Neural crest cell (in vitro differentiated cells): ENCODE results near the gene ZNF143. TPM values are rescaled to one million over a fixed set of nuclear protein-coding genes. Genes with fewer than 3 reads are reported as not detected.
"Not testable (repeated sequence)": the region's sequence is repeated elsewhere in the genome, so short reads cannot be mapped to it uniquely, and the experiment has no call there.

ENCODE experiments used
- DNase-seq: peaks from one replicate; pipeline ENCODE4 v3.0.0; 2021; ENCODE audit warnings: low read depth, mixed read lengths, low spot score
- H3K27ac Mint-ChIP-seq: one replicate; pipeline ENCODE4 v1.8.0; 2021; ENCODE audit warnings: mild to moderate bottlenecking, mixed read lengths; ENCODE audit not compliant: unreplicated experiment
- H3K27me3 Mint-ChIP-seq: 2 replicates; pipeline ENCODE4 v1.8.0; 2021; ENCODE audit warnings: low read depth, mild to moderate bottlenecking, mixed read lengths
- H3K36me3 Mint-ChIP-seq: 2 replicates; pipeline ENCODE4 v1.8.0; 2021; ENCODE audit warnings: low read depth, mild to moderate bottlenecking, mixed read lengths
- H3K4me1 Mint-ChIP-seq: 2 replicates; pipeline ENCODE4 v1.8.0; 2021; ENCODE audit warnings: mixed read lengths
- H3K4me3 Mint-ChIP-seq: one replicate; pipeline ENCODE4 v1.8.0; 2021; ENCODE audit warnings: mild to moderate bottlenecking, mixed read lengths
- H3K9me3 Mint-ChIP-seq: 2 replicates; pipeline ENCODE4 v1.8.0; 2021; ENCODE audit warnings: mixed read lengths
- total RNA-seq: library from RNA; stranded (reverse); gene quantifications from 2 replicates; pipeline ENCODE4 v1.2.1, GENCODE V29; 2021
- TF ChIP-seq, protein P1 (sequence below): fragments of 200-600 bp; sonication (generic); conservative IDR thresholded peaks from 2 replicates; pipeline ENCODE4 v1.5.0; 2021; ENCODE audit warnings: antibody characterized with exemption, mild to moderate bottlenecking

ZNF143 gene
- total RNA-seq, 1 donor from 2014 or later, result 39.1 TPM

- TF ChIP-seq, protein P1, sequence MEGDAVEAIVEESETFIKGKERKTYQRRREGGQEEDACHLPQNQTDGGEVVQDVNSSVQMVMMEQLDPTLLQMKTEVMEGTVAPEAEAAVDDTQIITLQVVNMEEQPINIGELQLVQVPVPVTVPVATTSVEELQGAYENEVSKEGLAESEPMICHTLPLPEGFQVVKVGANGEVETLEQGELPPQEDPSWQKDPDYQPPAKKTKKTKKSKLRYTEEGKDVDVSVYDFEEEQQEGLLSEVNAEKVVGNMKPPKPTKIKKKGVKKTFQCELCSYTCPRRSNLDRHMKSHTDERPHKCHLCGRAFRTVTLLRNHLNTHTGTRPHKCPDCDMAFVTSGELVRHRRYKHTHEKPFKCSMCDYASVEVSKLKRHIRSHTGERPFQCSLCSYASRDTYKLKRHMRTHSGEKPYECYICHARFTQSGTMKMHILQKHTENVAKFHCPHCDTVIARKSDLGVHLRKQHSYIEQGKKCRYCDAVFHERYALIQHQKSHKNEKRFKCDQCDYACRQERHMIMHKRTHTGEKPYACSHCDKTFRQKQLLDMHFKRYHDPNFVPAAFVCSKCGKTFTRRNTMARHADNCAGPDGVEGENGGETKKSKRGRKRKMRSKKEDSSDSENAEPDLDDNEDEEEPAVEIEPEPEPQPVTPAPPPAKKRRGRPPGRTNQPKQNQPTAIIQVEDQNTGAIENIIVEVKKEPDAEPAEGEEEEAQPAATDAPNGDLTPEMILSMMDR, result no peak
- H3K36me3 Mint-ChIP-seq, result no peaks in the 10 kb centered on the region
- peak overlapping the region; percentile 4 for H3K27ac Mint-ChIP-seq
- H3K27me3 Mint-ChIP-seq, result no peaks in the 10 kb centered on the region
- peaks cover 27% of the 10 kb centered on the region for H3K4me1 Mint-ChIP-seq
- no peak for DNase-seq
- no peaks in the 10 kb centered on the region for H3K9me3 Mint-ChIP-seq
- no peak overlapping the region for H3K4me3 Mint-ChIP-seq
Observed at GRCh38 chr11:9533736-9534473, 73.1 kb downstream of the ZNF143 start.

DNA sequence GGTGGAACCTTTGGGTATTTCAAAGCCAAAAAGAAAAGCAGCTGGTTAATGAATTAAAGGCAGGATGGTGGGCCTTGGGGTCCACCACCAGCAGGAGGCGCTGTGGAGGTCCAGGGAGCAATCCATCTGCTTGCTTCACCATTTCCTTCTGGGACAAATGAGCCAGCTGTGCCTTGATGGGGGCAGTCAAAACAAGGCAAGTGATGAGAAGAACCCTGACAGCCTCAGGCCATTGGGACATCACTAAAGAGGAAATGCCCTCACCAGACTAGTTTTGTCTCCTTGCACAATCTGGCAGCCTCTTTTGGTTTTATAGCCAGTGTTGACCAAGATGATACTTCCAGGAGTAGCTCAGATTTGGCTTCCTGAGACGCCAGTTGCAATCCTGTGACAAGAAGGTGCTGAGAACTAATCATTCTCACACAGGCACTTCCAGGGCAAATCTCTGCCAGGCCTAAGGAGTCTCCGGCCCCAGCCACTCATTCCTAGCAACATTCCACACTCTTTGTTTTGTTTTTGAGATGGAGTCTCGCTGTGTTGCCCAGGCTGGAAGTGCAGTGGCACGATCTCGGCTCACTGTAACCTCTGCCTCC lies 74.5 kb downstream of the ZNF143 start:
- no peaks in the 10 kb centered on the region for H3K27me3 Mint-ChIP-seq
- no peak overlapping the region for H3K4me3 Mint-ChIP-seq
- H3K27ac Mint-ChIP-seq, result no peak overlapping the region
- H3K36me3 Mint-ChIP-seq, result no peaks in the 10 kb centered on the region
- peaks cover 18% of the 10 kb centered on the region for H3K4me1 Mint-ChIP-seq
- DNase-seq, result peak; percentile 75
- TF ChIP-seq, protein P1, result peak; percentile 85
- no peaks in the 10 kb centered on the region for H3K9me3 Mint-ChIP-seq

GRCh38 chr11:9538548-9538947 lies 77.7 kb downstream of the ZNF143 start:
- peaks cover 3% of the 10 kb centered on the region for H3K36me3 Mint-ChIP-seq
- H3K4me1 Mint-ChIP-seq, result peaks cover 11% of the 10 kb centered on the region
- no peak overlapping the region for H3K4me3 Mint-ChIP-seq
- DNase-seq, result no peak
- H3K27me3 Mint-ChIP-seq, result no peaks in the 10 kb centered on the region
- no peaks in the 10 kb centered on the region for H3K9me3 Mint-ChIP-seq
- no peak overlapping the region for H3K27ac Mint-ChIP-seq
- TF ChIP-seq, protein P1, result no peak

- peaks cover 15% of the 10 kb centered on the region for H3K36me3 Mint-ChIP-seq
- not testable (repeated sequence) for H3K4me1 Mint-ChIP-seq, H3K9me3 Mint-ChIP-seq, H3K27me3 Mint-ChIP-seq, H3K4me3 Mint-ChIP-seq, H3K27ac Mint-ChIP-seq, DNase-seq
Observed at GRCh38 chr11:9549216-9549615, 88.4 kb downstream of the ZNF143 start.

- DNase-seq, result no peak
- peaks cover 9% of the 10 kb centered on the region for H3K36me3 Mint-ChIP-seq
- no peak overlapping the region for H3K27ac Mint-ChIP-seq
- TF ChIP-seq, protein P1, result no peak
- no peak overlapping the region for H3K4me3 Mint-ChIP-seq
- peaks cover 5% of the 10 kb centered on the region for H3K4me1 Mint-ChIP-seq
- H3K9me3 Mint-ChIP-seq, result peaks cover 2% of the 10 kb centered on the region
- H3K27me3 Mint-ChIP-seq, result no peaks in the 10 kb centered on the region
Observed at GRCh38 chr11:9550191-9550628, 89.4 kb downstream of the ZNF143 start.

DNA sequence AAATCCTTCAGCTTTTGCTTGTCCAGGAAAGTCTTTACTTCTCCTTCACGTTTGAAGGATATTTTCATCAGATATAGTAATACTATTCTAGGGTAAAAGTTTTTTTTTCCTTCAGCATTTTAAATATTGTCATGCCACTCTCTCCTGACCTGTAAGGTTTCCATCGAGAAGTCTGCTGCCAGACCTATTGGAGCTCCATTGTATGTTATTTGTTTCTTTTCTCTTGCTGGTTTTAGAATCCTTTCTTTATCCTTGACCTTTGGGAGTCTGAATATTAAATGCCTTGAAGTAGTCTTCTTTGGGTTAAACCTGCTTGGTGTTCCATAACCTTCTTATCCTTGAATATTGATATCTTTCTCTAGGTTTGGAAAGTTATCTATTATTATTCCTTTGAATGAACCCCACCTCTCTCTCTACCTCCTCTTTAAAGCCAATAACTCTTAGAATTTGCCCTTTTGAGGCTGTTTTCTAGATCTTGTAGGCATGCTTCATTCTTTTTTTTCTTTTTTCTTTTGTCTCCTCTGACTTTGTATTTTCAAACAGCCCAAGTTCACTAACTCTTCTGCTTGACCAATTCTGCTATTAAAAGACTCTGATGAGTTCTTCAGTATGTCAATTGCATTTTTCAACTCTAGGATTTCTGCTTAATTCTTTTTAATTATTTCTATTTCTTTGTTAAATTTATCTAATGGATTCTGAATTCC lies 100.6 kb downstream of the ZNF143 start:
- H3K27me3 Mint-ChIP-seq, result no peaks in the 10 kb centered on the region
- peaks cover 9% of the 10 kb centered on the region for H3K4me1 Mint-ChIP-seq
- H3K27ac Mint-ChIP-seq, result no peak overlapping the region
- H3K9me3 Mint-ChIP-seq, result peaks cover 12% of the 10 kb centered on the region
- H3K36me3 Mint-ChIP-seq, result peaks cover 22% of the 10 kb centered on the region
- TF ChIP-seq, protein P1, result no peak
- DNase-seq, result no peak
- no peak overlapping the region for H3K4me3 Mint-ChIP-seq
